ENCODE results near the gene ADGRL1. TPM values are rescaled to one million over a fixed set of nuclear protein-coding genes. Genes with fewer than 3 reads are reported as not detected.
A peak's percentile ranks its signal among the peaks of the same experiment; 100 is the strongest.
"Not testable (repeated sequence)": the region's sequence is repeated elsewhere in the genome, so short reads cannot be mapped to it uniquely, and the experiment has no call there.

ADGRL1 gene
- total RNA-seq, 1 donor from 2014 or later, result 62.4 TPM

DNA sequence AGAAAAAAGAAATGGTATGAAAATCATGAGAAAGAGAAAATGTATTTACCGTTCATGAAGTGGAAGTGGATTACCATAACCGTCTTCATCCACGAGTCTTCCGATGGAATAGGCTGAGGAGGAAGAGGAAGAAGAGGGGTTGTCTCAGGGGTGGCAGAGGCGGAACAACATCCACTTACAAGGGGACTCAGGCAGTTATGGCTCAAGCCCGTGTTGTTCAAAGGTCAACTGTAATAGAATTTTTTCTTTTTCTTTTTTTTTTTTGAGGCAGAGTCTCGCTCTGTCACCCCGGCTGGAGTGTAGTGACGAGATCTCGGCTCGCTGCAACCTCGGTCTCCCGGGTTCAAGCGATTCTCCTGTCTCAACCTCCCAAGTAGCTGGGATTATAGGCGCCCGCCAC lies 16.9 kb upstream of the ADGRL1 start:
- Mint-ChIP-seq H3K4me1 (ENCODE audit: unreplicated experiment) (peaks cover 20% of the 10 kb centered on the region), H3K4me3 (no peak overlapping the region), H3K27me3 (peaks cover 7% of the 10 kb centered on the region), H3K27ac (no peak overlapping the region), H3K36me3 (no peaks in the 10 kb centered on the region), H3K9me3 (no peaks in the 10 kb centered on the region)
- no peak for TF ChIP-seq CTCF (conservative IDR thresholded peaks at IDR 0.05)
- no peak for DNase-seq (ENCODE audit: extremely low spot score, unreplicated experiment)

DNA sequence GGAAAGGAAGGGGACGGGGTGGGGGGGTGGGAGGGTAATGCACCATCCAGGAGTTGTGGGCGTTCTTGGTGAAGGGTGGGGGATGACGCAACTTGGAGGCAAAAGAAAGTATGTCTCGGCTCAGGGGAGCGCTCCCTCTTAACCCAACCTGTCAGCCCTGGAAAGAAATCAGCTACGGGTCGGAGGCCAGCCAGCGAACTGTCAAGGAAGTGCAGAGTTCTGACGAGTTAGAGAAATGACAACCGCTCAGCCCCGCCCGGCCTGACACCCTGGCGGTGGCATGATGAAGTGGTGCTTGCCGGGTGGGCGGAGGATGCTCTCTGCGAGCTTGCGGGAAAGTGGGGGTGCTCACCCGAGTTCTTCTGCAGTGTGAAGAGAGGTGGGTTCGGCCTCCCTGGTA lies 15.4 kb upstream of the ADGRL1 start:
- peak; percentile 67 for TF ChIP-seq CTCF (conservative IDR thresholded peaks at IDR 0.05)
- H3K9me3 Mint-ChIP-seq; H3K27ac Mint-ChIP-seq; H3K36me3 Mint-ChIP-seq; H3K4me3 Mint-ChIP-seq; DNase-seq (ENCODE audit: extremely low spot score, unreplicated experiment); H3K27me3 Mint-ChIP-seq: not testable (repeated sequence)
- H3K4me1 Mint-ChIP-seq (ENCODE audit: unreplicated experiment), result peaks cover 18% of the 10 kb centered on the region

GRCh38 chr19:14218620-14219330 lies 12.8 kb upstream of the ADGRL1 start:
- peaks cover 7% of the 10 kb centered on the region for H3K27me3 Mint-ChIP-seq
- no peaks in the 10 kb centered on the region for H3K9me3 Mint-ChIP-seq
- H3K4me3 Mint-ChIP-seq, result no peak overlapping the region
- no peak overlapping the region for H3K27ac Mint-ChIP-seq
- H3K4me1 Mint-ChIP-seq (ENCODE audit: unreplicated experiment), result peaks cover 9% of the 10 kb centered on the region
- H3K36me3 Mint-ChIP-seq, result no peaks in the 10 kb centered on the region
- DNase-seq (ENCODE audit: extremely low spot score, unreplicated experiment), result no peak
- TF ChIP-seq CTCF (conservative IDR thresholded peaks at IDR 0.05), result no peak

GRCh38 chr19:14217886-14218285 lies 11.9 kb upstream of the ADGRL1 start:
- H3K27me3 Mint-ChIP-seq; DNase-seq (ENCODE audit: extremely low spot score, unreplicated experiment); H3K4me3 Mint-ChIP-seq; H3K27ac Mint-ChIP-seq; H3K4me1 Mint-ChIP-seq (ENCODE audit: unreplicated experiment); H3K36me3 Mint-ChIP-seq; H3K9me3 Mint-ChIP-seq: not testable (repeated sequence)

GRCh38 chr19:14214580-14214979 lies 8.6 kb upstream of the ADGRL1 start:
- Mint-ChIP-seq H3K4me3 (no peak overlapping the region), H3K27me3 (no peaks in the 10 kb centered on the region), H3K27ac (no peak overlapping the region), H3K4me1 (ENCODE audit: unreplicated experiment) (no peaks in the 10 kb centered on the region), H3K36me3 (no peaks in the 10 kb centered on the region), H3K9me3 (no peaks in the 10 kb centered on the region)
- no peak for TF ChIP-seq CTCF (conservative IDR thresholded peaks at IDR 0.05)
- no peak for DNase-seq (ENCODE audit: extremely low spot score, unreplicated experiment)

- not testable (repeated sequence) for DNase-seq (ENCODE audit: extremely low spot score, unreplicated experiment); H3K36me3 Mint-ChIP-seq; H3K4me3 Mint-ChIP-seq; H3K9me3 Mint-ChIP-seq; H3K4me1 Mint-ChIP-seq (ENCODE audit: unreplicated experiment); H3K27me3 Mint-ChIP-seq; H3K27ac Mint-ChIP-seq
These were observed 4.2 kb upstream of the ADGRL1 start for GRCh38 chr19:14210182-14210581.

GRCh38 chr19:14209401-14209800 lies 3.4 kb upstream of the ADGRL1 start:
- Mint-ChIP-seq H3K4me3 (peak overlapping the region; percentile 65), H3K27me3 (peaks cover 12% of the 10 kb centered on the region)
- not testable (repeated sequence) for H3K9me3 Mint-ChIP-seq; H3K36me3 Mint-ChIP-seq; H3K4me1 Mint-ChIP-seq (ENCODE audit: unreplicated experiment); H3K27ac Mint-ChIP-seq; DNase-seq (ENCODE audit: extremely low spot score, unreplicated experiment)

- H3K27me3 Mint-ChIP-seq, result peaks cover 13% of the 10 kb centered on the region
- H3K9me3 Mint-ChIP-seq; H3K27ac Mint-ChIP-seq; DNase-seq (ENCODE audit: extremely low spot score, unreplicated experiment); H3K36me3 Mint-ChIP-seq: not testable (repeated sequence)
- peaks cover 15% of the 10 kb centered on the region for H3K4me1 Mint-ChIP-seq (ENCODE audit: unreplicated experiment)
- peak overlapping the region; percentile 94 for H3K4me3 Mint-ChIP-seq
These were observed 2.5 kb upstream of the ADGRL1 start for GRCh38 chr19:14208496-14208895.

- H3K27ac Mint-ChIP-seq, result peak overlapping the region; percentile 97
- H3K27me3 Mint-ChIP-seq, result peaks cover 13% of the 10 kb centered on the region
- H3K4me1 Mint-ChIP-seq (ENCODE audit: unreplicated experiment), result peaks cover 18% of the 10 kb centered on the region
- peak overlapping the region; percentile 94 for H3K4me3 Mint-ChIP-seq
- H3K9me3 Mint-ChIP-seq; H3K36me3 Mint-ChIP-seq; DNase-seq (ENCODE audit: extremely low spot score, unreplicated experiment): not testable (repeated sequence)
These were observed 1.8 kb upstream of the ADGRL1 start for GRCh38 chr19:14207796-14208195.

All from type B pancreatic cell (in vitro differentiated cells).